Stimulated activated naive CD8-positive, alpha-beta T cell treated with anti-CD3 and anti-CD28 coated beads, Interleukin-15, amount 100 ng/mL, for 72 hours (primary cell): Measurements from ENCODE around the gene TMPRSS3.
"Not testable (repeated sequence)": the region's sequence is repeated elsewhere in the genome, so short reads cannot be mapped to it uniquely, and the experiment has no call there.

Experiments used
- ATAC-seq: fragments of 150-1000 bp; cut with Tn5 transposase; 2 replicates; pipeline ENCODE4 v1.10.0; 2021; ENCODE audit warnings: mild to moderate bottlenecking, moderate library complexity
- DNase-seq, 2 donors: peaks; one replicate each; pipeline ENCODE4 v3.0.0; 2021 to 2022
- H3K27ac Mint-ChIP-seq, 2 donors: one replicate each; pipeline ENCODE4 v1.8.0; 2022; ENCODE audit warnings: mild to moderate bottlenecking in 2 of 2, mixed read lengths in 2 of 2, moderate library complexity in 2 of 2
- H3K27me3 Mint-ChIP-seq: one replicate; pipeline ENCODE4 v1.8.0; 2022; ENCODE audit warnings: mixed read lengths
- H3K4me1 Mint-ChIP-seq: one replicate; pipeline ENCODE4 v1.8.0; 2022; ENCODE audit warnings: mild to moderate bottlenecking, mixed read lengths
- H3K4me3 Mint-ChIP-seq, 2 donors: one replicate each; pipeline ENCODE4 v1.8.0; 2022; ENCODE audit warnings: mild to moderate bottlenecking in 2 of 2, mixed read lengths in 2 of 2, moderate library complexity in 1 of 2
- H3K9me3 Mint-ChIP-seq, 2 donors: one replicate each; pipeline ENCODE4 v1.8.0; 2022; ENCODE audit warnings: mixed read lengths in 2 of 2

Gene TMPRSS3

GRCh38 chr21:42418886-42419285, 23.0 kb upstream of the TMPRSS3 start:
- no peaks in the 10 kb centered on the region for H3K27me3 Mint-ChIP-seq
- DNase-seq: no peak
- peaks cover 37% of the 10 kb centered on the region for H3K4me1 Mint-ChIP-seq
- H3K9me3 Mint-ChIP-seq: peaks cover 4 to 5% of the 10 kb centered on the region in 2 donors
- H3K4me3 Mint-ChIP-seq: peak overlapping the region in 1 of 2 donors; percentile 30
- H3K27ac Mint-ChIP-seq: no peak overlapping the region
- no peak for ATAC-seq

- Mint-ChIP-seq H3K4me3 (peak overlapping the region in 1 of 2 donors; percentile 63), H3K27me3 (no peaks in the 10 kb centered on the region), H3K27ac (peak overlapping the region in 1 of 2 donors; percentile 21), H3K4me1 (peaks cover 24% of the 10 kb centered on the region), H3K9me3 (peaks cover 4 to 5% of the 10 kb centered on the region in 2 donors)
- peak in 1 of 2 donors; percentile 62 for DNase-seq
- ATAC-seq: peak; percentile 53
Observed at GRCh38 chr21:42417533-42417932, 21.7 kb upstream of the TMPRSS3 start.

GRCh38 chr21:42414928-42415769, 19.3 kb upstream of the TMPRSS3 start:
- ATAC-seq: peak; percentile 90
- peak overlapping the region; percentile 97 to 99 for H3K27ac Mint-ChIP-seq
- no peaks in the 10 kb centered on the region for H3K27me3 Mint-ChIP-seq
- peaks cover 4 to 5% of the 10 kb centered on the region in 2 donors for H3K9me3 Mint-ChIP-seq
- peaks cover under 1% of the 10 kb centered on the region for H3K4me1 Mint-ChIP-seq
- peak overlapping the region; percentile 76 to 78 for H3K4me3 Mint-ChIP-seq
- peak; percentile 83 to 94 for DNase-seq

- DNase-seq (no peak), ATAC-seq (no peak)
- Mint-ChIP-seq H3K4me1 (peaks cover 7% of the 10 kb centered on the region), H3K9me3 (peaks cover 2 to 4% of the 10 kb centered on the region in 2 donors), H3K4me3 (peak overlapping the region; percentile 76 to 78), H3K27me3 (no peaks in the 10 kb centered on the region), H3K27ac (peak overlapping the region; percentile 97 to 99)
Observed at GRCh38 chr21:42414553-42414927, 18.7 kb upstream of the TMPRSS3 start.

DNA sequence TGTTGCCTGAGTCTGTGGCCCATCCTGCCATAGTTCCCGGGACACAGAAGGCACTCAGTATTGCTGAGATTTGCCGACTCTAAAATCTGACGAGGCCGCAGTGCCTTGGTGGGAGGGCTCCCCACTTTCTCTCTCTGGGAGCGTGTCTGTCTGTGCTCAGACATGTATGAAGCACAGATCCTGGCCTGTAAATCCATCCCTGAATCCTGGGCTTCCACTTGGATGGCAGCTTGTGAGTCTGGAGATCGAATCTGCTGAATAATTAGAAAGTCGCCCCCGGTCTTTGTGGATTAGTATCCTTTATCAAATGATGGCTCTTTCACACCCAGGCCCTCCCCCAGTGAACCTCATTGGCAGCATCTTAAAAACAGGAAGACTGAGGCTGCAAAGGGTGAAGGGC, 18.2 kb upstream of the TMPRSS3 start:
- peaks cover 12% of the 10 kb centered on the region for H3K4me1 Mint-ChIP-seq

DNA sequence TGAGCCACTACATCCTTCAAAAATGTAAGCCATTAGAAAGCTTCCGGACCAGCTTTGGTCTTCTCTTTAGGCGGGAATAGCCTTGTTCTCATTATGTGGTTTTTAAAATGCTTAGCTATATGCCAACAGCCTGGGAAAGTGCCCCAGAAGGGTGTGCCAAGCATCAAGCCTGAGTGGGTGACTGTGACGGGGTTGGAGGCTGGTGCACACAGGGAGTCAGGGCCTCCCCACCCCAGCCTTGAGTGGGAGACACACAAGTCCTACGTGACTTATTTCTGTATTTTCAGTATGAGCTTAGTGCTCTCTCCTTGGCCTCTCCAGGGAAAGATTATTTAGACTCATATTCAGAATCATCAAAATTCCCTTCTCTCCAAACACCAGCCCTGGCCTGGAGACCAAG, 17.6 kb upstream of the TMPRSS3 start:
- no peak for ATAC-seq
- Mint-ChIP-seq H3K27me3 (no peaks in the 10 kb centered on the region), H3K9me3 (peaks cover 0 to 4% of the 10 kb centered on the region in 2 donors), H3K4me1 (peaks cover 13% of the 10 kb centered on the region), H3K27ac (peak overlapping the region in 1 of 2 donors; percentile 22), H3K4me3 (peak overlapping the region; percentile 30 to 32)
- DNase-seq: no peak

More for the DNA sequence above, 18.2 kb upstream of the TMPRSS3 start:
- Mint-ChIP-seq H3K4me3 (peak overlapping the region; percentile 65 to 78), H3K27me3 (no peaks in the 10 kb centered on the region), H3K9me3 (peaks cover 0 to 4% of the 10 kb centered on the region in 2 donors), H3K27ac (peak overlapping the region; percentile 97 to 99)
- ATAC-seq (no peak), DNase-seq (no peak)

GRCh38 chr21:42413093-42413492, 17.2 kb upstream of the TMPRSS3 start:
- Mint-ChIP-seq H3K4me1 (peaks cover 16% of the 10 kb centered on the region), H3K4me3 (peak overlapping the region in 1 of 2 donors; percentile 30), H3K27ac (no peak overlapping the region), H3K9me3 (peaks cover 0 to 4% of the 10 kb centered on the region in 2 donors), H3K27me3 (no peaks in the 10 kb centered on the region)
- ATAC-seq (no peak), DNase-seq (no peak)

DNA sequence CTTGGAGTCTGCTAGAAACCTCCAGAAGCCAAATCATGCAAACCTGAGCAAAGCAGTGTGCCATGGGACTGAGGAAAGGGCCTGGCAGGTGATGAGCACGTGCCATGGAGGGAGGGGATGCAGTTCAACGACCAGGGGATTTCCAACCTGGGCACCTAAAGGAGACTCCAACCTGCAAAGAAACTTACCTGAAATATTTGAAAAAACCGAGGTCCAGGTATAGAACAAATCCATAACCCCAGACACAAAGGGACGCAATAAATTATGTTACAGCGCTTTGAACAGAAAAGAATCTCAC, 16.7 kb upstream of the TMPRSS3 start:
- DNase-seq (no peak), ATAC-seq (no peak)
- Mint-ChIP-seq H3K27me3 (no peaks in the 10 kb centered on the region), H3K27ac (no peak overlapping the region), H3K4me1 (peaks cover 21% of the 10 kb centered on the region), H3K9me3 (peaks cover 0 to 2% of the 10 kb centered on the region in 2 donors), H3K4me3 (peak overlapping the region in 1 of 2 donors; percentile 36)

DNA sequence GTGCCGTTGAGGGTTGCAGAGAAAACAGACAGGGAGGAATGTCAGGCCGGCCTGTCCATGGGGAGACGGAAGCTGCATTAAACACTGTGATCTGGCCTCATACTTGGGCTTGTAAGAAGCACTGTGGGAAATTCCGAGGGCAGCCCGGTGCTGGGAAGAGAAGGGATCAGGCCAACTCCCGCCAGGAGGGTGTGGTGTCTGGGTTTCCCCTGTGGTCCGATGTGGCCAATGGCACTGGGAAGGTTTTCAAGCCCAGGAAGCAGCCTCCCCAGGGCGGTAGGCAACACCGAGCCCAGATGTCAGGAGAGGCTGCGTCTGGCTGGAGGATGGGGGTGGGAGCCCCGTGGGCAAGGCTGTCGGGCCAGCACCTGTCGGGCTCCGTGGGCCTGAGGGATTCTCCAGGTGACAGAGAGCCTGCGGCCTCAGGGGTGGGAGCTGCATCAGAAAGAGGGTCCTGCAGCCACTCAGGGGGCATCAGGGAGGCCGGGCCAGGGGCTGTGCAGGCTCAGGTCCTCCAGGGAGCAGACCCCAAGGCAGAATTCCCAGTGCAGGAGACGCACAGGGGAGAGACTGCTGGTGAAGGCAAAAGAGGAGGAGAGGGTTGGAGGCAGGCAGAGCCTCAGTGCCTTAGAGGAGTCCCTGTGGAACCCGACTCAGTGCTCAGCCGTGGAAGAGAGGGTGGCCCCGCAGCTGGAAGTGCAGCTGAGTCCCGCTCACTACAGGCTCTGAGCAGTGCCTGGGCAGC, 16.2 kb upstream of the TMPRSS3 start:
- Mint-ChIP-seq H3K9me3 (no peaks in the 10 kb centered on the region), H3K27me3 (no peaks in the 10 kb centered on the region), H3K4me3 (peak overlapping the region in 1 of 2 donors; percentile 36), H3K4me1 (peaks cover 26% of the 10 kb centered on the region), H3K27ac (no peak overlapping the region)
- ATAC-seq: no peak
- no peak for DNase-seq

- no peak for ATAC-seq
- peaks cover 34% of the 10 kb centered on the region for H3K4me1 Mint-ChIP-seq
Observed at GRCh38 chr21:42411197-42411869, 15.5 kb upstream of the TMPRSS3 start.

DNA sequence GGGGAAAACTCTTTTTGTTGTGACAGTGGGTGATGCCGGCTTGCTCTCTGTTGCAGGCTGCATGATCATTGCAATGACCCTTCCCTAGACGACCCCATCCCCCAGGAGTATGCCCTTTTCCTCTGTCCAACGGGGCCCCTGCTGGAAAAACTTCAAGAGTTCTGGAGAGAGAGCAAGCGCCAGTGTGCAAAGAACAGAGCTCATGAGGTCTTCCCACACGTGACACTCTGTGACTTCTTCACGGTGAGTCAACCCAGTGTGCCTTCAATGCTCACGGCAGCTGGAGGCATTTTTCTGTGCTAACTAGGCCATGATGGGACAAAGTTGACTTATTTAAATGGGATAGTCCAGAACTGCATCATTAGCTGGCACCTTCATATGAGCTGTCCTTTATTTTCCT, 13.5 kb upstream of the TMPRSS3 start:
- DNase-seq: no peak
- Mint-ChIP-seq H3K27ac (no peak overlapping the region), H3K27me3 (no peaks in the 10 kb centered on the region), H3K9me3 (no peaks in the 10 kb centered on the region), H3K4me1 (peaks cover 36% of the 10 kb centered on the region), H3K4me3 (peak overlapping the region; percentile 7 to 27)
- ATAC-seq: no peak

More at GRCh38 chr21:42411197-42411869, 15.5 kb upstream of the TMPRSS3 start:
- H3K9me3 Mint-ChIP-seq: no peaks in the 10 kb centered on the region
- no peaks in the 10 kb centered on the region for H3K27me3 Mint-ChIP-seq
- no peak for DNase-seq
- no peak overlapping the region for H3K4me3 Mint-ChIP-seq
- no peak overlapping the region for H3K27ac Mint-ChIP-seq

GRCh38 chr21:42408718-42409117, 12.9 kb upstream of the TMPRSS3 start:
- H3K4me1 Mint-ChIP-seq: peaks cover 36% of the 10 kb centered on the region
- H3K4me3 Mint-ChIP-seq, ATAC-seq, DNase-seq, H3K27ac Mint-ChIP-seq, H3K27me3 Mint-ChIP-seq, H3K9me3 Mint-ChIP-seq: not testable (repeated sequence)

GRCh38 chr21:42407476-42407875, 11.6 kb upstream of the TMPRSS3 start:
- Mint-ChIP-seq H3K27me3 (no peaks in the 10 kb centered on the region), H3K4me1 (peaks cover 47% of the 10 kb centered on the region), H3K9me3 (no peaks in the 10 kb centered on the region), H3K27ac (peak overlapping the region; percentile 39 to 93), H3K4me3 (peak overlapping the region; percentile 94 to 96)
- DNase-seq (no peak), ATAC-seq (no peak)

DNA sequence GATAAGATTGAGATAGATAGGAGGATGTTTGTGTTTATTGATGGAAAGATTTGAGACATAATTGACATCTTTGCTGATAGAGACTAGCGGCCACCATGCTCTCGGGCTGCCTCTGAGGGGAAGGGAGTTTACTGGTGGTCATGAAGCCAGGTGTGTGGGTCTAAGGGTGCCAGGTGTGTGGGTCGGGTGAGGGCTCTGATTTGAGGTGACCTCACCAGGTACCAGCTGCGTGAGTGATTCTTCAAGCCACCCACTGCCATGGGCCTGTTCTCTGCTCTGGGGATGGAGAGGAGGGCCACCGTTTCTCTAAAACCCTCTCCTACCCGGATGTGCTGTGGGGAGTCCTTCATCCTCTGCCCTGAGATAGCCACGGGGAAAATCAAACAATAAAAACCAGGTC, 11.0 kb upstream of the TMPRSS3 start:
- H3K4me3 Mint-ChIP-seq: peak overlapping the region; percentile 94 to 96
- H3K9me3 Mint-ChIP-seq: peaks cover 4% of the 10 kb centered on the region in 2 donors
- ATAC-seq: no peak
- no peaks in the 10 kb centered on the region for H3K27me3 Mint-ChIP-seq
- peak overlapping the region; percentile 79 to 93 for H3K27ac Mint-ChIP-seq
- DNase-seq: no peak
- peaks cover 53% of the 10 kb centered on the region for H3K4me1 Mint-ChIP-seq

- Mint-ChIP-seq H3K27ac (peak overlapping the region; percentile 79 to 93), H3K4me1 (peaks cover 60% of the 10 kb centered on the region), H3K4me3 (peak overlapping the region; percentile 94 to 96), H3K27me3 (no peaks in the 10 kb centered on the region), H3K9me3 (peaks cover 9 to 11% of the 10 kb centered on the region in 2 donors)
- ATAC-seq (peak; percentile 79), DNase-seq (peak in 1 of 2 donors; percentile 60)
Observed at GRCh38 chr21:42406201-42406621, 10.4 kb upstream of the TMPRSS3 start.
